Kidney capillary endothelial cell (primary cell): ENCODE results near the gene ASTN2.

Source experiments
- DNase-seq: peaks from one replicate; pipeline ENCODE4 v3.0.0-alpha.2; 2018; ENCODE audit warnings: low spot score

The ASTN2 gene

DNA sequence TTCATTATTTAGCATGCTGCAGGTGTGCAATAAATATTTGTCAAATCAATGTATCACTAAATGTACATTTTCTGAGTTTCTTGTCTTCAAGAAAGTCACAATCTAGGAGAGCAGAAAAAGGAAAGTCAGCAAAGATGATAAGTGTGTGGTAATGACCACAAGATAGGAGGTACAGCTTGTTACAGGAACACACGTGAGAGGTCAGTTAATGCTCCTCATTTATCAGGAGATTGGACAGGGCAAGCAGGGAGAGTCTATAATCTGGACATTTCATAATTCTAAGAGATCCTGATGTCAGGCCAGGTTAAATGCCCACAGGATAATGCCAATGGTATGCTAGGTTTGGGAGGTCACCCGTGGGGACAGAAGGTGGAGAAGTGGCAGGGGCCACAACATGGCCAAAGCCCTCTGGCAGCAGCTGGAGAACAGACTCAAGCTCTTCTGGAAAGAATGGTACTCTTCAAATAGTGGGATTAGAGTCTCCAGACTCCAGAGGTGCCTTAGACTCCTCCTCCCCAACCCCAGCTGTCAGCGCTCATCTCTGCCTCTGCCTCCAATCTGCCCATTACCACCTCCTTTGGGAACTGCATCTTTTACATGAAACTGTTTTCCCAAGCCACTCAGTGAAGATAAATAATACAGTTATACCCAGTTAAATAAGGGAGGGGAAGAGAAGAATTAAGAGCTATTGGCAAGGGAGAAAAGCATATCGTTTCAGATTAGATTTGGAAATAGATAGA is 114.3 kb downstream of the ASTN2 start:
- no peak for DNase-seq

GRCh38 chr9:117296453-117296852 is 118.4 kb downstream of the ASTN2 start:
- no peak for DNase-seq

DNA sequence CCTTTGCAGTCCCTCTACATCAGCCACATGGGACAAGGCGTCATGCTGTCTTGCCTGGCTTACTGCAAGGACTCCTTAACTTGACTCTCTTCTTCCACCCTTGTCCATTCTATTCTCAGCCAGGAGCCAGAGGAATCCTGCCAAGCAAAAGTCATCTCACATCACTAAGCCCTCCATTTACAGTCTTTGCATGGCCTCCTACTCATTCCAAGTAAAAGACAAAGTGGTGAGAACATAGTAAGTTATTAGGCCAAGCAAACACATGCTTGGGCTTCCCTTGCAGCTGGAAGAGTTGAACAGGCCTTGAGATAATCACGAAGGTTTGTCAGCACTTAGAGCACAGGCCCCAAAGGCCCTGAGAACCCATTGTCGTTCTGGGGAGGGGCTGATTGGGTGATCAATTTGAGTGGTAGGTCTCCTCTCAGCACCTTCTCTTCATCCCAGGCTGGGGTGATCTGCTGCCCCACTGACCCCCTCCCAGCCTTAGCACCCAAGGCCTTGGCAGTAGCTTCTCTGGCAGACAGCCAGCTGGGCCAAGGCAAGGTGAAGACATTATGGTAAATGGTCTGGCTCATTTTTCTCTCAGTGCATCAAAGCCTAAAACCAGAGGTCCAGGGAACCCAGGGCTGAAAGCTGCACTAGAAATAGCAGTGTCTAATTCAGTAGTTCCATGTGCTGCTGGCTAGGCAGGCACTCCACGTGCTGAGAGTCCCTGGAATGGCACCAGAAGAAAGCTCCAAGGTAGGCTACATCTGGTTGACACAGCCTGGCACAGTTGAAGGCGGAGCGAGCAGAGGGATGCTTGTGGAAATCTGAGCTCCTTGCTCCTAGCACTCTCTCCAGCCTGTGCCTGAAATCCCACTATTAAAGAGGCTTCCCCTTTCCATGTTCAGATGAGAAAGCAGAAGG is 121.4 kb downstream of the ASTN2 start:
- DNase-seq, result no peak

- no peak for DNase-seq
These were observed 123.8 kb downstream of the ASTN2 start for GRCh38 chr9:117290856-117291622.

GRCh38 chr9:117290306-117290840 is 124.5 kb downstream of the ASTN2 start:
- no peak for DNase-seq

GRCh38 chr9:117286245-117286644 is 128.6 kb downstream of the ASTN2 start:
- DNase-seq, result no peak

- no peak for DNase-seq
These were observed 130.4 kb downstream of the ASTN2 start for GRCh38 chr9:117284414-117284813.

GRCh38 chr9:117282541-117282940 is 132.3 kb downstream of the ASTN2 start:
- DNase-seq, result no peak

GRCh38 chr9:117278471-117279035 is 136.3 kb downstream of the ASTN2 start:
- no peak for DNase-seq

DNA sequence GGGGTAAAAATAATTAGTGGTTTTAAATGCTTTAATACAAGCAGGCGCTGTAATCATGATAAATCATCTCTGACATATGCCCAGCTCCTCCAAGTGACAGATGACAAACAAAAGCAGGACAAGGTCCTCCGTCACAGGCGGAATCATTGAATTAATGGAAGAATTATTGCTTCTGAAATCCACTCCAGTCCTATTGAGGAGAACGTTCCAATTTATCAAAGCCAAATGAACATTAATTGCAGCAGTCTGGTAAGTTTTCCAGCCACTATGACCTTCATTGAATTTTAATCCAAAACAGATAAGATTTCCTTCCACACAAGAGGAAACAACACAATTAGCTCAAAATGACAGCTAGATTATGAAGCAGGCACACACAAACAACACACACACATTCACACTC is 136.8 kb downstream of the ASTN2 start:
- DNase-seq, result no peak

DNA sequence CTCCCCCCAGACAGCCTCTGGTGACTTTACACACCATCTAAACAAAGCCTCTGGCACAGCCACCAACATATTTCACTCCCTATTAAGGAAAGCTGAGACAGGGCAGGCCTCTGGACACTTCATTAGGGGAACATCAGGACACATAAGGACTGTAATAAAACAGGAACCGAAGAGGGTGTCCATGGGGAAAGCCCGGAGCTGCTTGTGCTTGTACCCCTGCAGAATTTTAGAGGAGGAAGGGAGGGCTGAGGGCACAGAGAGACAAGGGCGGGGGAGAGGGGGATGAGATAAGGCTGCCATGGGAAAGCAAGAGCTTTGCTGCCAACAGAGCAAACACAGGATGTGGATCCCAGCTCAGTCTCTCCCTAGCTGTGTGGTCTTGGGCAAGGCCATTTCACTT is 138.4 kb downstream of the ASTN2 start:
- DNase-seq, result no peak

DNA sequence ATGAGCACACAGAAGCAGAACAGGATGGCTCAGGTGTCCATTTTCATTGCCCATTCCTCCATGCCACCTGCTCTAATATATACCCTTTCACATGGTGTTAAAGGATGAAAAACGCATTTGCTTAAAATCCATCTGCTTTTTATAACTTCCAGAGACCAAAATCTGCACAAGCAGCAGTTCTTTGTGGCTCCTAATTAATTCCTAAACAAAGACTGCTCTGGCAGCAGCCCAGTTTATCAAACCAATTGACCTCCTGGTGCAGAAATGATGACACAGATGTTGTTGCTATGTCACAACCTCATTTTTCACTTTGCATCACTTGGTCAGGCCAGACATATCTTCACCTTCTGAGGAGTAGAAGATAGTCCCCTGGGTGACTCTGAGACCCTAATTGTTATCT is 141.2 kb downstream of the ASTN2 start:
- DNase-seq, result no peak

- no peak for DNase-seq
These were observed 145.9 kb downstream of the ASTN2 start for GRCh38 chr9:117268847-117269446.

DNA sequence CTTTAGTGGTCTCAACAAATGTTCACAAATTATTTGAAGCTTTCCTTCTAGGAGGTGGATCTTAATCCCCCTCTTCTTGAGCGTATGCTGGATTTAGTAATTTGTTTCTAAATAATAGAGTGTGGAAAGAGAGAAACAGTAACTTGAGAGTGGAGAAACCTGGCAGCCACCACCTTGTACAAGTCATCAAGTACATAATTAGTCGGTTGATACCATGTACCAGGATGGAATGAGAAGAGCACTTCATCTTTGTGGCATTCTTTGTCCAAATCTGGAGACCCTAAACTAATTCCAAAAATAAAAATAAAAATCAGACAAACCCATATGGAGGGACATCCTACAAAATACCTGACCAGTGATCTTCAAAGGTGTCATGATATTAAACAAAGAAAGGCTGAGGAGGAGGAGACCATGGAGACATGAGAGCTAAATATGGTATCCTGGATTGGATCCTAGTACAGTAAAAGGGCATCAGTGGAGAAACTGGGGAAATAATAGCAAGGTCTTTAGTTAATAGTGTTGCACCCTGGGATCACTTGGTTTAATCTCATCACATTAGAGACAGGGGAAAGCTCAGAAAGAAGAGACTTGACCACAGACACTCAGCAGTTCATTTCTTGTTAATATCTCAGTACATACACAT is 147.9 kb downstream of the ASTN2 start:
- DNase-seq, result no peak

DNA sequence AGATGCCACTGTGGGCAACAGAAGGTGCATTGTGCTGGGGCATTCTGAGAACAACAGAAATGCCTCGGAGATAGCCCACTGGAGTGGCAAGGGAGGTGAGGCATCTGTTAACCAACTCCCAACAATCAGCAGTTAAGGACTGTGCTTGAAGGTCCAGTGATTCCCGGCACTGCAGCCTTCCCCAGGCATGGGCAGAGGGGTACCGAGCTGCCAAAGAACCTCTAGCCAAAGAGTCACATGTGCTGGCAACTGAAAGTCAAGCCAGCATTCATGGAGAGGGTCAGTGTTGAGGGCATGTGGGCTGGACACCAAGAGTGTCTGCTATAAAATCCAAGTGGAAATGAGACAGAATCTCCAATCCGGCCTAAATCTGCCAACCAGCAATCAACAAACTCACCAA is 149.6 kb downstream of the ASTN2 start:
- no peak for DNase-seq

- no peak for DNase-seq
These were observed 156.5 kb downstream of the ASTN2 start for GRCh38 chr9:117258184-117258866.

GRCh38 chr9:117253261-117253660 is 161.6 kb downstream of the ASTN2 start:
- DNase-seq, result no peak

DNA sequence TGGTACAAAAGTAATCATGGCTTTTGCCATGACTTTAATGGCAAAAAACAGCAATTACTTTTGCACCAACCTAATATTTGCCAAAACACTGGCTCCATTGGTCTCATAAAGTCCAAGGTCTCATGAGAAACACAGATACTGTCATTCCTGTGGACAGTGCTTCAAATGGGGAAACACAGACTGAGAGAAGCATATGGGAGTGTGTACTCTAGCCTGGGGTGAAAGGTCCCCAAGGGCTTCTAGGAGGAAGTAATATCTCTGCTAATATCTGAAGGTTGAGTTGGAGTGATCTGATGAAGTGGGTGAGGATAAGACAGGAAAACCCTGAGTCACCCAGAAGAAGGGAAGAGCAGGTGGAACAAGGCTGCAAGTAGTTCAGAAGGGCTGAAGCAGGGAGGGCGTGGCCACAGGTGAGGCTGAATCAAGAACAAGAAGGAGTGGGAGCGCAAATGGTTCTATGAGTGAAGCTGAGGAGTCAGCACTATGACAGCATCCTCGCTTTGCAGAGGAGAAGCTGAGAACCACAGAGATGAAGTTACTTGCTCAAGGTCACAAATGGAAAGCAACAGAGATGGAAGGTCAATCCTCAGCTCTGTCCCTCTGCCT is 164.1 kb downstream of the ASTN2 start:
- DNase-seq, result no peak

DNA sequence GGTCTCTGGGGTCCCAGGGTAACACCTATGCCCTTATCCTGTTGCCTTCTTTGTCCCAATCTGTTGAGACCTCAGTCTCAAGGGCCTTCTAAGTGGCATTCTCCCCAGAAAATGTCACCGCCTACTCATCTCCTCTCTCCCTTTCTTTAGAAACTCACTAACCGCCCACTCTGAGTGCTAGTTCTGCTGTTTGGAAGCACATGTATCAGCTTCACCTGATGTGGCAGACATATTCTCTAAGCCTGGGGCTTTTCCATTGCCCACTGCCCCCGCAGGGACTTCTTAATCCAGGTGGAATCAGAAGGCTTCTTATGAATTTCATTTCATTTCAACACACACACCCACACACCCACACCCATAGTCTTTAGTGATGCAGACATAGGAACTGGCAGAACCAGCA is 165.1 kb downstream of the ASTN2 start:
- no peak for DNase-seq

DNA sequence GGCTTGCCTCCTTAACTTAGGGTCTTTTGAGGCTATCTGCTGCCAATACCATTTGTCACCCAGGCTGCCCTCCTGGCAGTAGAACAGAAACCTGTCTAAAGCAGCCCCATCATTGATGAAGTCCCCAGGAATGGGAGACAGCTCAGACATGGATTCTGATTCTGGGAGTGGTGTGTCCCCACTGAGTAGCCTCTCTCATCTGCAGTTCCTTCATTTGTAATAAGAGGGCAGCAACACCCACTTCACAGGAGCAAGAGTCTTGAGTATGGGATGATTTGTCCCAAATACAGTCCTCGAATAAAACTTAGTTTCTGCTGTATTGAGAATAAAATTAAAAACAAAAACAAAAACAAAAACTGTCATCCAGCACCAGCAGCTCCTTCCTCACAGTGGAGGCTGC is 167.6 kb downstream of the ASTN2 start:
- no peak for DNase-seq
